ENCODE results near the gene LY86.
A peak's percentile ranks its signal among the peaks of the same experiment; 100 is the strongest.

Gene LY86

GRCh38 chr6:6588064-6588923 lies at the start of gene LY86:
LY86 (plus strand) TSS chr6:6588720; CDS start chr6:6588735, 15 bp downstream.
- no peak for DNase-seq (ENCODE audit: low spot score)

GRCh38 chr6:6539036-6539435 lies 49.5 kb upstream of the LY86 start:
- DNase-seq (ENCODE audit: low spot score), result no peak

GRCh38 chr6:6542357-6542756 lies 46.2 kb upstream of the LY86 start:
- no peak for DNase-seq (ENCODE audit: low spot score)

- no peak for DNase-seq (ENCODE audit: low spot score)
Observed at GRCh38 chr6:6543181-6543879, 45.2 kb upstream of the LY86 start.

GRCh38 chr6:6545616-6546317 lies 42.8 kb upstream of the LY86 start:
- no peak for DNase-seq (ENCODE audit: low spot score)

GRCh38 chr6:6546318-6547109 lies 42.0 kb upstream of the LY86 start:
- DNase-seq (ENCODE audit: low spot score), result peak; percentile 27

GRCh38 chr6:6547110-6547879 lies 41.2 kb upstream of the LY86 start:
- peak; percentile 70 for DNase-seq (ENCODE audit: low spot score)

GRCh38 chr6:6556161-6556737 lies 32.3 kb upstream of the LY86 start:
- no peak for DNase-seq (ENCODE audit: low spot score)

- DNase-seq (ENCODE audit: low spot score), result no peak
Observed at GRCh38 chr6:6556738-6557503, 31.6 kb upstream of the LY86 start.

GRCh38 chr6:6557504-6557839 lies 31.0 kb upstream of the LY86 start:
- no peak for DNase-seq (ENCODE audit: low spot score)

GRCh38 chr6:6557886-6558285 lies 30.6 kb upstream of the LY86 start:
- DNase-seq (ENCODE audit: low spot score), result no peak

- DNase-seq (ENCODE audit: low spot score), result no peak
Observed at GRCh38 chr6:6559994-6560570, 28.4 kb upstream of the LY86 start.

GRCh38 chr6:6560909-6561308 lies 27.6 kb upstream of the LY86 start:
- no peak for DNase-seq (ENCODE audit: low spot score)

GRCh38 chr6:6564154-6564553 lies 24.4 kb upstream of the LY86 start:
- DNase-seq (ENCODE audit: low spot score), result no peak

GRCh38 chr6:6565069-6565468 lies 23.5 kb upstream of the LY86 start:
- no peak for DNase-seq (ENCODE audit: low spot score)

GRCh38 chr6:6565488-6565887 lies 23.0 kb upstream of the LY86 start:
- no peak for DNase-seq (ENCODE audit: low spot score)

- DNase-seq (ENCODE audit: low spot score), result no peak
Observed at GRCh38 chr6:6566766-6567165, 21.8 kb upstream of the LY86 start.

- no peak for DNase-seq (ENCODE audit: low spot score)
Observed at GRCh38 chr6:6569096-6569810, 19.3 kb upstream of the LY86 start.

- DNase-seq (ENCODE audit: low spot score), result no peak
Observed at GRCh38 chr6:6569811-6570164, 18.7 kb upstream of the LY86 start.

Measured in HuH-7.5 (cell line).